Dendritic cell treated with granulocyte-macrophage colony-stimulating factor and Interleukin-4, amounts not matched to agents 40 ng/mL and 50 ng/mL, for 4 days (primary cell): ENCODE measurements around the gene SLC25A33.

Experiments used
- H3K27ac Mint-ChIP-seq: one replicate; pipeline ENCODE4 v1.8.0; 2022; ENCODE audit warnings: mild to moderate bottlenecking, mixed read lengths
- H3K27me3 Mint-ChIP-seq: one replicate; pipeline ENCODE4 v1.8.0; 2022; ENCODE audit warnings: mild to moderate bottlenecking, mixed read lengths
- H3K36me3 Mint-ChIP-seq: one replicate; pipeline ENCODE4 v1.8.0; 2022; ENCODE audit warnings: low read depth, mixed read lengths
- H3K4me1 Mint-ChIP-seq: one replicate; pipeline ENCODE4 v1.8.0; 2022; ENCODE audit warnings: low read depth, mixed read lengths
- H3K4me3 Mint-ChIP-seq: one replicate; pipeline ENCODE4 v1.8.0; 2022; ENCODE audit warnings: mild to moderate bottlenecking, moderate library complexity, mixed read lengths
- H3K9me3 Mint-ChIP-seq: one replicate; pipeline ENCODE4 v1.8.0; 2022; ENCODE audit warnings: mixed read lengths
- intact Hi-C: fragments of 100-400 bp; cut with micrococcal nuclease; formaldehyde crosslinking; loops from one replicate; pipeline ENCODE4 v1.15.0; 2022

The SLC25A33 gene

GRCh38 chr1:9606458-9606857 is 67.2 kb downstream of the SLC25A33 start:
- intact Hi-C loops: no loop called here
- Mint-ChIP-seq H3K27me3 (no peaks in the 10 kb centered on the region), H3K36me3 (peaks cover 98% of the 10 kb centered on the region), H3K4me3 (no peak overlapping the region), H3K4me1 (no peaks in the 10 kb centered on the region), H3K9me3 (no peaks in the 10 kb centered on the region), H3K27ac (no peak overlapping the region)

- no peak overlapping the region for H3K27ac Mint-ChIP-seq
- H3K4me1 Mint-ChIP-seq: no peaks in the 10 kb centered on the region
- H3K4me3 Mint-ChIP-seq: no peak overlapping the region
- H3K27me3 Mint-ChIP-seq: no peaks in the 10 kb centered on the region
- no peaks in the 10 kb centered on the region for H3K9me3 Mint-ChIP-seq
- intact Hi-C loops: no loop called here
- peaks cover 98% of the 10 kb centered on the region for H3K36me3 Mint-ChIP-seq
These were observed 67.7 kb downstream of the SLC25A33 start for GRCh38 chr1:9606948-9607347.

- intact Hi-C loops: no loop called here
- H3K36me3 Mint-ChIP-seq: peaks cover 98% of the 10 kb centered on the region
- no peaks in the 10 kb centered on the region for H3K4me1 Mint-ChIP-seq
- no peak overlapping the region for H3K27ac Mint-ChIP-seq
- no peak overlapping the region for H3K4me3 Mint-ChIP-seq
- H3K27me3 Mint-ChIP-seq: no peaks in the 10 kb centered on the region
- H3K9me3 Mint-ChIP-seq: no peaks in the 10 kb centered on the region
These were observed 68.1 kb downstream of the SLC25A33 start for GRCh38 chr1:9607352-9607751.

GRCh38 chr1:9609998-9610397 is 70.7 kb downstream of the SLC25A33 start:
- H3K4me3 Mint-ChIP-seq: no peak overlapping the region

GRCh38 chr1:9610548-9610947 is 71.3 kb downstream of the SLC25A33 start:
- Mint-ChIP-seq H3K4me3 (no peak overlapping the region), H3K4me1 (no peaks in the 10 kb centered on the region), H3K36me3 (peaks cover 85% of the 10 kb centered on the region), H3K9me3 (no peaks in the 10 kb centered on the region), H3K27ac (no peak overlapping the region), H3K27me3 (no peaks in the 10 kb centered on the region)
- intact Hi-C loops: no loop called here

More at GRCh38 chr1:9609998-9610397, 70.7 kb downstream of the SLC25A33 start:
- H3K27me3 Mint-ChIP-seq: no peaks in the 10 kb centered on the region
- H3K4me1 Mint-ChIP-seq: no peaks in the 10 kb centered on the region
- H3K9me3 Mint-ChIP-seq: no peaks in the 10 kb centered on the region
- H3K36me3 Mint-ChIP-seq: peaks cover 90% of the 10 kb centered on the region
- no peak overlapping the region for H3K27ac Mint-ChIP-seq
- intact Hi-C loops: no loop called here

DNA sequence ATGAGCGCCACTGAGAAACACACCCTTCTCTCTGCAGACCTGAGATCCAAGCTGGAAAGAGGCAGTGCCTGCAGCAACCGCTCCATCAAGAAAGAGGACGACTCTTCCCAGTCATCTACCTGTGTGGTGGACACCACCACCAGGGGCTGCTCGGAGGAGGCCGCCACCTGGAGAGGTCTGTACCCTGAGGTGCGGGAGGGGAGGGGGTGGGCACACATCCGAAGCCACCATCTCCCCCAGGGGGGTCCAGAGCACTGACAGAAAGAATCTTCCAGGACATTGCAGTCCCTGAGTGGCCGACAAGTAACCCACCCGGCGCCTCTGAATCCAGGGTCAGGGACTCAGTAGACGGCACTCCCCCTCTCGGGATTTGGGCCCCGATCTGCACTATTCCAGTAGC is 72.5 kb downstream of the SLC25A33 start:
- intact Hi-C loops: no loop called here
- H3K4me3 Mint-ChIP-seq: no peak overlapping the region
- H3K36me3 Mint-ChIP-seq: peaks cover 75% of the 10 kb centered on the region
- H3K27ac Mint-ChIP-seq: no peak overlapping the region
- no peaks in the 10 kb centered on the region for H3K4me1 Mint-ChIP-seq
- H3K27me3 Mint-ChIP-seq: peaks cover 2% of the 10 kb centered on the region
- H3K9me3 Mint-ChIP-seq: no peaks in the 10 kb centered on the region

DNA sequence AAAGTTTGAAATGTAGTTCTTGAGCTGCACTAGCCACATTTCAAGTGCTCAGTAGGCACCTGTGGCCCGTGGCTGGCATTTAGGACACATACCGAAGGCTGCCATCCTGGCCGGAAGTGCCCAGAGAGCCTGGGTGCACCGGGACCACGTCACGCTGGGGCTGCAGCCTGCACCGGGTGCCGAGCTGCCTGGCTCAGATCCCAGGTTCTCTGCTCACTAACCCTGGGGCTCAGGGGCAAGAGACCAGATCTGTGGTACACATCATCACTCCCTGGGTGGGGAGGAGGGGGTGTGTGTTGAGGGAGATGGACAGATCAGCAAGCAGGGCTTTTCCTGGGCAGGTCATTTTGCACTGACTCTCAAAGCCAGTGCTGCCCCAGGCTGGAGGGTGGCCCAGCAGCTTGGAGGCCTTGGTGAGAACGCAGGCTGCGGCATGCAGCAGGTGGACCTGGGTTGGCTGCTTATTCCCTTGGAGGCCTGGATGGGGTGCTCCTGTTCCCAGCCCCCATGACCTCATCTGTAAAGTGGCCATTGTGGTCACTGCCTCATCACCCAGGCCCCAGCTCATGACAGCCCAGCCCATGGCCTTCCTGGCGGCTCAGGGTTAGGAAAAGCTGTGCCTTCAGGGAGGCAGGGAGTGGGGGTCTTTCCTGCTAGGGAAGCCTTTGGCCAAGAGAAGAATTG is 73.0 kb downstream of the SLC25A33 start:
- H3K4me3 Mint-ChIP-seq: no peak overlapping the region
- no peaks in the 10 kb centered on the region for H3K4me1 Mint-ChIP-seq
- intact Hi-C loops: no loop called here
- peaks cover 69% of the 10 kb centered on the region for H3K36me3 Mint-ChIP-seq
- H3K9me3 Mint-ChIP-seq: no peaks in the 10 kb centered on the region
- H3K27me3 Mint-ChIP-seq: peaks cover 4% of the 10 kb centered on the region
- no peak overlapping the region for H3K27ac Mint-ChIP-seq

DNA sequence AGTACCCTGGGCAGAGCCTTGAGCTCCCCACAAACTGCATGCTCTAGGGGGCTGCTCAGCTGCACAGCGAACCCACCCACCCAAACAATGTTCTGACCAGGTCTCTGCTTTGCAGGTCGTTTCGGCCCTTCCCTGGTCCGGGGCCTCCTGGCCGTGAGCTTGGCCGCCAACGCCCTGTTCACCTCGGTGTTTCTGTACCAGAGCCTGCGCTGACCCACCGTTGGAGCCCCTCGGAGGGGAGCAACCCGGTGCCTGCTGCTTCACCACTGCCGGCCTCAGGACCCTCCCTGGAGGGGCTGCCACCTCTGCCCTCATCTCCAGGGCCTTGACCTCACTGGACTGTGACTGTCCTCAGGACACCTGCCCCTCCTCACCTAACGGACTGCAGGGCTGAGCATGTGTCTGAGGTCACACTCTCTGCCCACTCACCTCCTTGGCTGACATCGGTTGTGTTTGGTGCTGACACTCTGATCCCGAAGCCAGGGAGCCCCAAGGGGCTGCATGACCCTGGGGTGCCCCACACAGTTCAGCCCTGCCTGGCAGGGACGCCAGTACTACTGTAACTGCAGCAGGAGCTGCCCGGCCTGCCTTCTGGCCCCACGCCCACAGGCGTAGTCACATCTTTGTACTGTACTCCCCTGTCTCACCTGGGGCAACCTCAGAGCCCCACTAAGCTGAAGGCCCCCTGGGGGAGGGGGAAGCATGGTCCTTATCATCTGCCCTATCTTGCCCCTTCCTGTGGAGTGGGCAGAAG is 73.8 kb downstream of the SLC25A33 start:
- H3K27ac Mint-ChIP-seq: no peak overlapping the region
- peaks cover 8% of the 10 kb centered on the region for H3K27me3 Mint-ChIP-seq
- H3K4me3 Mint-ChIP-seq: no peak overlapping the region
- intact Hi-C loops: no loop called here
- no peaks in the 10 kb centered on the region for H3K9me3 Mint-ChIP-seq
- H3K4me1 Mint-ChIP-seq: no peaks in the 10 kb centered on the region
- H3K36me3 Mint-ChIP-seq: peaks cover 61% of the 10 kb centered on the region

DNA sequence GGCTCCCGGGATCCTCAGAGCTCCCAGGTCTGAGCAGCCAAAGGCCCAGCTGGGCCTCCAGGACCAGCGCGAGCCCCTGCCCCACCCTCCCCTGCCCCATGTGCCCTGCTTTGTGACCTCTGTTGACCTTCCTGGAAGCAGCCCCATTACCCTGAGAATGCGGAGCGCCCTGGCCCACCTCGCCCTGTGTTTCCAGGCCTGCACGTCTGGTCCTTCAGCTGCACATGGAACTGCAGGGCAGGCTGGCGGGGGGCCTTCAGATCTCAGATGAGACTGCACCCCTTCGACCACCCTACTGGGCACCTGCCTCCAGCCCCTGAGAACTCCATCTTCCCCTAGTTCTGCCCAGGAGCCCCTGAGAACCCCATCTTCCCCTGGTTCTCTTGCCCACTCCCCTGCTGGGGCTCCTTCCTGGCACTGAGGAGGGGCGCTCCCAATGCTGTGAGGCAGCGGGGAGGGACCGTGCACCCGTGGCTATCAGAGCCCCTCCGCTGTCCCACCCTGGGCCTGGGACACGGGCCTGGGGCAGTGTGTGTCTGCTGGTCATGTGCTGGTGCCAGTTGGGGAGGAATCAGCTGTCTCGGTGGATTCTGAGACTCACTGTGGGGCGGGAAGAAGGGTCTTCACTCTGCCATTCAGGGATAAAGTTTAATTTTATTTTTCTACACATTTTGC is 74.5 kb downstream of the SLC25A33 start:
- Mint-ChIP-seq H3K36me3 (peaks cover 54% of the 10 kb centered on the region), H3K27ac (no peak overlapping the region), H3K27me3 (peaks cover 8% of the 10 kb centered on the region), H3K9me3 (no peaks in the 10 kb centered on the region), H3K4me3 (no peak overlapping the region), H3K4me1 (no peaks in the 10 kb centered on the region)
- intact Hi-C loops: no loop called here

- intact Hi-C loops: no loop called here
- no peak overlapping the region for H3K4me3 Mint-ChIP-seq
- H3K27me3 Mint-ChIP-seq: peaks cover 17% of the 10 kb centered on the region
- H3K9me3 Mint-ChIP-seq: no peaks in the 10 kb centered on the region
- no peak overlapping the region for H3K27ac Mint-ChIP-seq
- H3K4me1 Mint-ChIP-seq: no peaks in the 10 kb centered on the region
- H3K36me3 Mint-ChIP-seq: peaks cover 37% of the 10 kb centered on the region
These were observed 76.2 kb downstream of the SLC25A33 start for GRCh38 chr1:9615316-9616063.

DNA sequence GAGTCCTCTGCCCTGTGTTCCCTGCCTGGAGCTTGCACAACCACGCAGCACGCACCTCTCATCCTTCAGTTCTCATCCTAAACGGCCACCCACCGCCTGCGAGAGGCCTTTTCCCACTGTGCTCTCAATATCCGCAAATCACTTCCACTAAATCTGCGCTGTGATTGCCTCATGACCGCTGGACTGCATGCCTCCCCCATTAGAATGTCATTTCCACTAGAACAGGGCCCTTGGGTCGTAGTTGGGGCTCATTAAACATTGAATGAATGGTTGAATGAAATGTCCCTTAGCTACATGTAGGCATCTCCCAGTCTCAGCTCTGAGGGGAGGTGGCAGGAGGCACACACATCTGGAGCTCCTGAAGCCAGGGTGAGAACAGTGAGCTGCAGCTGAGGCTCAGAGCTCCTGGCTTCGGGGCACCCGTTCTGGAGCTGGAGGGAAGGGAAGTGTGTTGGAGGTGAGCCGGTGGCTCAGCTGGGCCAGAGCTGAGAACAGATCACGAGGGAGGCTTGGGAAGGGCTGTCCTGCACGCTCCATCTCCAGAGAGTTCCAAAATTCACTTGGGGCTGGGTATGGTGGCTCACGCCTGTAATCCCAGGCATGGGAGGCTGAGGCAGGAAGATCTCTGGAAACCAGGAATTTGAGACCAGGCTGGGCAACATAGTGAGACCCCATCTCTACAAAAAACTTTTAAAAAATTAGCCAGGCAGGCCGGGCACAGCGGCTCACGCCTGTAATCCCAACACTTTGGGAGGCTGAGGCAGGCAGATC is 79.8 kb downstream of the SLC25A33 start:
- H3K27ac Mint-ChIP-seq: no peak overlapping the region
- H3K27me3 Mint-ChIP-seq: peaks cover 27% of the 10 kb centered on the region
- no peak overlapping the region for H3K4me3 Mint-ChIP-seq
- H3K9me3 Mint-ChIP-seq: no peaks in the 10 kb centered on the region
- intact Hi-C loops: no loop called here
- H3K4me1 Mint-ChIP-seq: no peaks in the 10 kb centered on the region
- peaks cover under 1% of the 10 kb centered on the region for H3K36me3 Mint-ChIP-seq

DNA sequence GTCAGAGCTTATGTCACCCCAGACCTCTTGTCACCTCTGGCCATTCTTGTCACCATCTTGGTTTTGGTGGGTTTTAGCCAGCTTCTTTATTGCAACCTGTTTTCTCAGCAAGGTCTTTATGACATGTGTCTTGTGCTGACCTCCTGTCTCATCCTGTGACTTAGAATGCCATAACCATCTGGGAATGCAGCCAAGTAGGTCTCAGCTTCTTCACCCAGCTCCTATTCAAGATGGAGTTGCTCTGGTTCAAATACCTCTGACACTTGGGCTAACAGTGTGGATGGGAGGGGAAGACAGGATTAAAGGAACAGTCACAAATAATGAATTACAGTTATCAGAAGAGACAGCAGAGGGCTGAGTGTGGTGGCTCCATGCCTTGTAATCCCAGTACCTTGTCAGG is 81.8 kb downstream of the SLC25A33 start:
- Mint-ChIP-seq H3K27me3 (peaks cover 41% of the 10 kb centered on the region), H3K27ac (no peak overlapping the region), H3K36me3 (no peaks in the 10 kb centered on the region), H3K4me3 (no peak overlapping the region), H3K4me1 (peaks cover 6% of the 10 kb centered on the region), H3K9me3 (no peaks in the 10 kb centered on the region)
- intact Hi-C loops: no loop called here

GRCh38 chr1:9624081-9624480 is 84.8 kb downstream of the SLC25A33 start:
- Mint-ChIP-seq H3K36me3 (no peaks in the 10 kb centered on the region), H3K27me3 (peaks cover 34% of the 10 kb centered on the region), H3K9me3 (no peaks in the 10 kb centered on the region), H3K4me1 (peaks cover 29% of the 10 kb centered on the region), H3K4me3 (no peak overlapping the region), H3K27ac (no peak overlapping the region)
- intact Hi-C loops: no loop called here
